Endothelial cell of umbilical vein (primary cell): ENCODE measurements around the gene ABTB2. TPM values are rescaled to one million over a fixed set of nuclear protein-coding genes. Genes with fewer than 3 reads are reported as not detected.

ENCODE experiments used
- BruUV-seq: library from RNA; stranded (reverse); fragments of 400-500 nt; replicated peaks from 2 replicates; lab custom pipeline; 2021; lab: Mats Ljungman, UMichigan
- CTCF ChIA-PET: fragments of 300-600, 350-600 bp; sonication (Branson Sonifier 250); formaldehyde crosslinking; loops from one replicate; lab custom pipeline; 2021; ENCODE audit warnings: antibody characterized with exemption, inconsistent platforms; lab: Charles Lee
- POLR2A ChIA-PET: fragments of 300-600, 350-600 bp; sonication (Branson Sonifier 250); formaldehyde crosslinking; loops from one replicate; lab custom pipeline; 2021; ENCODE audit warnings: antibody characterized with exemption, inconsistent platforms; lab: Charles Lee
- DNase-seq: peaks from one replicate; pipeline ENCODE4 v3.0.0-alpha.2; 2011; ENCODE audit warnings: low read depth, low spot score
- FAIRE-seq: peaks from 2 replicates; lab custom pipeline; 2011; peaks lifted over from hg19 to GRCh38; lab: Jason Lieb, UNC
- H2AFZ ChIP-seq: 2 replicates; pipeline ENCODE4 v1.6.0; 2012; ENCODE audit warnings: low read depth, low read length, control low read depth, inconsistent platforms
- H3K27ac ChIP-seq: 2 replicates; pipeline ENCODE4 v1.5.1; 2011; ENCODE audit warnings: low read depth, mild to moderate bottlenecking, control low read depth, low read length, moderate library complexity; ENCODE audit not compliant: insufficient read depth
- H3K27me3 ChIP-seq, 2 experiments: 2 replicates each; pipeline versions ENCODE4 v1.6.0 to v1.6.1; 2011; ENCODE audit warnings: low read length in 2 of 2, mixed read lengths in 1 of 2; ENCODE audit not compliant: control insufficient read depth in 2 of 2, insufficient read depth in 2 of 2
- H3K36me3 ChIP-seq, 2 experiments: 2 replicates in 1 of 2; 3 replicates in 1 of 2; pipeline ENCODE4 v1.5.1; 2011; ENCODE audit warnings: low read length in 2 of 2, mild to moderate bottlenecking in 1 of 2, moderate library complexity in 1 of 2; ENCODE audit not compliant: control insufficient read depth in 2 of 2, insufficient read depth in 2 of 2; ENCODE audit errors: extremely low read depth in 1 of 2
- H3K4me1 ChIP-seq: 3 replicates; pipeline ENCODE4 v1.5.1; 2011; ENCODE audit warnings: mild to moderate bottlenecking, low read length; ENCODE audit not compliant: control insufficient read depth, insufficient read depth; ENCODE audit errors: extremely low read depth
- H3K4me2 ChIP-seq: 2 replicates; pipeline ENCODE4 v1.6.1; 2011; ENCODE audit warnings: low read length, control low read depth, mixed read lengths; ENCODE audit not compliant: insufficient read depth
- H3K4me3 ChIP-seq, 3 experiments: fragments of 200-600 bp in 1 of 3; sonication (generic), shearing (Covaris generic) in 1 of 3; replicated peaks in 1 of 3; 2 replicates each; pipeline ENCODE4 v1.5.1; 2011 to 2016; ENCODE audit warnings: control low read depth in 3 of 3, low read length in 3 of 3, mild to moderate bottlenecking in 2 of 3, inconsistent platforms in 1 of 3, low read depth in 1 of 3, moderate library complexity in 1 of 3; ENCODE audit not compliant: insufficient read depth in 1 of 3
- H3K79me2 ChIP-seq: 2 replicates; pipeline ENCODE4 v1.6.0; 2012; ENCODE audit warnings: low read length, inconsistent platforms; ENCODE audit not compliant: control insufficient read depth, insufficient read depth
- H3K9ac ChIP-seq: replicated peaks from 2 replicates; pipeline ENCODE3; 2011; ENCODE audit warnings: low read length, control low read depth; ENCODE audit not compliant: insufficient read depth; ENCODE audit errors: extremely low read depth
- H3K9me1 ChIP-seq: replicated peaks from 3 replicates; pipeline ENCODE4 v1.6.0; 2011; ENCODE audit warnings: mild to moderate bottlenecking, low read length; ENCODE audit not compliant: control insufficient read depth, insufficient read depth; ENCODE audit errors: extremely low read depth
- H3K9me3 ChIP-seq: replicated peaks from 2 replicates; pipeline ENCODE4 v1.5.1; 2012; ENCODE audit warnings: low read length, inconsistent platforms; ENCODE audit not compliant: control insufficient read depth, insufficient read depth
- H4K20me1 ChIP-seq: replicated peaks from 2 replicates; pipeline ENCODE3; 2011; ENCODE audit warnings: mild to moderate bottlenecking, low read length; ENCODE audit not compliant: control insufficient read depth, insufficient read depth; ENCODE audit errors: extremely low read depth
- CTCF ChIP-seq, 2 donors: IDR thresholded peaks; 1 replicate in 1 of 2; 2 replicates in 1 of 2; pipeline ENCODE4 v1.5.1; 2011; ENCODE audit warnings: low read length in 2 of 2, mild to moderate bottlenecking in 2 of 2, moderate library complexity in 2 of 2, control low read depth in 1 of 2, inconsistent platforms in 1 of 2, low read depth in 1 of 2; ENCODE audit not compliant: insufficient read depth in 1 of 2; ENCODE audit errors: extremely low read depth in 1 of 2
- EZH2 ChIP-seq: IDR thresholded peaks from 2 replicates; pipeline ENCODE4 v1.6.1; 2012; ENCODE audit warnings: borderline replicate concordance, low read depth, mild to moderate bottlenecking, moderate library complexity, low read length, inconsistent platforms; ENCODE audit not compliant: severe bottlenecking
- FOS ChIP-seq: IDR thresholded peaks from 2 replicates; pipeline ENCODE4 v1.6.1; 2011; ENCODE audit warnings: mild to moderate bottlenecking, low read length, moderate library complexity, borderline replicate concordance; ENCODE audit not compliant: insufficient read depth
- JUN ChIP-seq: IDR thresholded peaks from 2 replicates; pipeline ENCODE4 v1.6.1; 2011; ENCODE audit warnings: borderline replicate concordance, low read depth; ENCODE audit not compliant: insufficient read length, insufficient read depth
- MYC ChIP-seq: IDR thresholded peaks from one replicate; pipeline ENCODE4 v1.6.1; 2011; ENCODE audit warnings: mild to moderate bottlenecking, low read depth, low read length
- POLR2A ChIP-seq: IDR thresholded peaks from 2 replicates; pipeline ENCODE4 v1.6.1; 2012; ENCODE audit warnings: low read depth, mild to moderate bottlenecking, control low read depth, low read length
- dilution Hi-C: fragments of 300-500 bp; cut with MboI; formaldehyde crosslinking; loops from one replicate; pipeline ENCODE4 v1.15.0; 2019; ENCODE audit warnings: low sequenced_read_pairs; ENCODE audit not compliant: extremely low pct_ligation_motif_present
- intact Hi-C: fragments of 100-400 bp; cut with micrococcal nuclease; formaldehyde crosslinking; loops from one replicate; pipeline ENCODE4 v1.10.0; 2022
- polyA plus RNA-seq, 4 experiments: library from polyadenylated mRNA; depleted of rRNA in 3 of 4; stranded (reverse) in 3 of 4; unstranded in 1 of 4; fragments of >200 nt; gene quantifications; 2 replicates each; pipeline versions ENCODE4 v1.2.1 to v1.2.3, GENCODE V29; 2011 to 2012; ENCODE audit warnings: missing spikeins in 1 of 4
- total RNA-seq: library from RNA; stranded (reverse); gene quantifications from 2 replicates; pipeline ENCODE4 v1.2.3, GENCODE V29; 2021

ABTB2 gene
- total and polyA plus RNA-seq, 2 donors (not counting 3 experiments of a cell fraction or from before 2014, with no cell fraction given), result 0.11 to 0.14 TPM

DNA sequence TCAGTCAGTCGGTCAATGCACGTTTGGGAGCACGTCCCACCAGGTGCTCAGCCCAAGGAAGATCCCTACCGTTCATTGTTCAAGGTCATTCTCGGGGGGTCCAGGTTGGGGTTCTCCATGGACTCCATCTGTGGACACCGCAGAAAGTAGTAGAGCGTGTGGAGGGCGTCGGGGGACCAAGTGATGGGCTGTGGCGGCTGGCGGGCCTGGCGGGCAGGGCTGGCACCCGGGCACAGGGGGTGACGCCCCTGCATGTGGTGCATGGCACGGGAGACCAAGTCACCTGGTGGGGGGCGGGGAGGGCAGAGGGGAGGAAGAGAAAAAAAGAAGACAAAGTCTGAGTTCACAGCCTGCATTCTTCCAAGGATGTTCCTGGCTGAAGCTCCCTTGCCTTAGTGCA, 160.6 kb downstream of the ABTB2 start:
- intact Hi-C loops, result no loop called here
- no peaks in the 10 kb centered on the region for H3K36me3 ChIP-seq
- TF ChIP-seq POLR2A (no peak), MYC (no peak), FOS (no peak), EZH2 (no peak), JUN (no peak), CTCF (IDR thresholded peaks at IDR 0.05; ENCODE audit: extremely low read depth in 1 of 2, insufficient read depth in 1 of 2, low read depth in 1 of 2, low read length in 2 of 2) (no peak)
- H3K9me1 ChIP-seq, result no peaks in the 10 kb centered on the region
- dilution Hi-C loops, result no loop called here
- no peaks in the 10 kb centered on the region for H3K9me3 ChIP-seq
- no peak overlapping the region for H3K4me3 ChIP-seq
- DNase-seq, result no peak
- H3K27ac ChIP-seq, result no peak overlapping the region
- no peak overlapping the region for H3K9ac ChIP-seq
- peaks cover 0 to 2% of the 10 kb centered on the region in 2 experiments for H3K27me3 ChIP-seq
- no peaks in the 10 kb centered on the region for H3K4me1 ChIP-seq
- ChIA-PET POLR2A (no interaction called here), CTCF (no interaction called here)
- no TSS peak for BruUV-seq
- no peaks in the 10 kb centered on the region for H4K20me1 ChIP-seq
- no peaks in the 10 kb centered on the region for H3K79me2 ChIP-seq
- H3K4me2 ChIP-seq, result no peak overlapping the region
- no peak for FAIRE-seq
- no peak overlapping the region for H2AFZ ChIP-seq
